GM12892 (cell line): ENCODE measurements around the gene CSTB.

ENCODE experiments used
- POLR2A ChIP-seq: IDR thresholded peaks from 2 replicates; pipeline ENCODE4 v1.6.1; 2011; ENCODE audit warnings: low read depth, low read length, control low read depth
- POLR2AphosphoS5 ChIP-seq: IDR thresholded peaks from 2 replicates; pipeline ENCODE4 v1.6.1; 2011; ENCODE audit warnings: low read depth, low read length, control low read depth
- TAF1 ChIP-seq: IDR thresholded peaks from 2 replicates; pipeline ENCODE4 v1.6.1; 2011; ENCODE audit warnings: low read depth, mild to moderate bottlenecking, control low read depth, low read length, borderline replicate concordance

DNA sequence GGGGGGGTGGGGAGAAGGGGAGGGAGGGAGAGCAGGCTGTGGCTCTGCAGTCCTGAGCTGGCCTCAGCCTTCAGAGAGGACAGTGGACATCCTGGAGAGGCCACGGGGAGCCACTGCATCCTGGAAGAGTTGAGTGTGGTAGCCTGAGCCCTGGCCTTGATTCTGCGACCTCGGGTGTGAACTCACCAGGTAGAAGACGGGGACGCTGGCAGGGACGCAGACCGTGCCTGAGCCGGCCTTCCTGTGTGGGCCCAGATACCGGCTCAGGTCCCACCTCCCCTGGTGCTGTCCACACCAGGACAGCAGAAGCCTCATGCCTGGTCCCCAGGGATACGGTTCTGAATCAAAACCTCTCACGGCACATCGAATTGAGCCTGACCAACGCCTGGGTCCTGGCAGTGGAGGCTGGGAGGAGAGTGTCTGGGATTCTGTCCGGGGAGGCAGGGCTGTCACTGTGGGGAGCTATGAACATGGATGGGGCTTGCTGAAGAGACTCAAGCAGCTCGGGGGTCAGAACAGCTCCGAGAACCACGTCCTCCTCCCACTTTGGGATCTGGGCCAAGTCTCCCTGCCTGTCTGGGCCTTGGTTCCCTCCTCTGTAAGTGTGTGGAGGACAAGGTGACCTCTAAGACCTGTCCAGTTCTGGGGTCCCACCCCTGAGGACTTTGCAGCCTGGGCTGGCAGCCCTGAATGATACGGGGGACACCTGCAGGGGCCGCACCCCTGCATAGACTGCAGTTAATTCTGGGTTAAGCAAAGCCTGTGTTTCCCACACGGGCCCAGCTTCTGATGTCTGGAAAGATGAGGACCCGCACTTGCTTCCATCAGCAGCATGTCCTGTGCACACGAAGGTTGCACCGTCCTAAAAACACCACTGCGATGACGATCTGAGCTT is 43.6 kb upstream of the CSTB start:
- TF ChIP-seq POLR2A (no peak), TAF1 (no peak), POLR2AphosphoS5 (no peak)
